Adipocyte (in vitro differentiated cells): ENCODE data around the gene TCHP.

Experiments used
- DNase-seq: peaks from one replicate; pipeline ENCODE4 v3.0.0-alpha.2; 2015; ENCODE audit warnings: low read depth
- H3K27me3 ChIP-seq: replicated peaks from 2 replicates; pipeline ENCODE4 v1.7.0; 2013; ENCODE audit warnings: mild to moderate bottlenecking, low read length, moderate library complexity; ENCODE audit not compliant: control insufficient read depth, insufficient read depth
- H3K36me3 ChIP-seq: 2 replicates; pipeline ENCODE4 v1.7.0; 2013; ENCODE audit warnings: low read length, mild to moderate bottlenecking, moderate library complexity; ENCODE audit not compliant: control insufficient read depth, insufficient read depth, severe bottlenecking
- H3K4me1 ChIP-seq: 2 replicates; pipeline ENCODE4 v1.7.0; 2013; ENCODE audit warnings: mild to moderate bottlenecking, low read length, moderate library complexity; ENCODE audit not compliant: control insufficient read depth, insufficient read depth
- H3K4me3 ChIP-seq: 2 replicates; pipeline ENCODE4 v1.7.0; 2013; ENCODE audit warnings: mild to moderate bottlenecking, low read length, moderate library complexity
- H3K9ac ChIP-seq: 2 replicates; pipeline ENCODE4 v1.7.0; 2013; ENCODE audit warnings: mild to moderate bottlenecking, low read length, moderate library complexity
- H3K9me3 ChIP-seq: 2 replicates; pipeline ENCODE4 v1.7.0; 2013; ENCODE audit warnings: mild to moderate bottlenecking, low read length, moderate library complexity; ENCODE audit not compliant: control insufficient read depth

Gene TCHP

DNA sequence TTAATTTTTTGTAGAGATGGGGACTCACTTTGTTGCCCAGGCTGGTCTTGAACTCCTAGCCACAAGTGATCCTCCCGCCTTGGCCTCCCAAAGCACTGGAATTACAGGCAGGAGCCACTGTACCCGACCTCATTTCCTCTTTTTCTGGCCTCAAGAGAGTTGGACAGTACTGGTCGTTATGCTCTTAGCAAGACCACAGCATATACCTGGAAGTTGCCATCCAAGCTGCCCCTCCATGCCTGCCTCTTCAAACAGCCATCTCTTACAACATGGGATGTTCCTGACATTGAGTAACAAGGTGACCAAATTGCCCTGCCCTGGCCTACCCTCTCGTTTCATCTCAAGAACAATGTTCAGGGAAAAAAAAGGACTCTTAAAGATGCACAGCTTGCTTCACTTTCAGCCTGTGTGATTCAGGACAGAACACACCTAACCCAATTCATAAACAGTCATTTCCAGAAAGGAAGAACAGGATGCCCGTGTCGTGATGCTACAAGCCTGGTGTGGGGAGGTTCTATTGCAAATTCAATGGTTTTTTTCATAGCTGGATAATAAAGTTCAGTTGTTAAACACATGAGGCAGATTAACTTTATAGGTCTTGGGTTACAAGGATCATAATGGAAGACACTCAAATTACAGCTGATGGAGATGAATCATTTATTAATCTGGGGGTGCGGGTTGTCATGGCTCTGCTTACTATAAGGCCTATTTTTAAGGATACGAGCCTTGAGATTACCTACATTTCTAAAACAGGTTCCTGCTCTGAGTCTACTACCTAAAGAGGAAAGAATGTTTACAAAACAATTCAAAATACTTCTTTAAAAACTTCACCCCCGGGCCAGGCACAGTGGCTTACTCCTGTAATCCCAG is 31.7 kb upstream of the TCHP start:
- H3K9me3 ChIP-seq: no peaks in the 10 kb centered on the region
- H3K27me3 ChIP-seq: no peaks in the 10 kb centered on the region
- no peaks in the 10 kb centered on the region for H3K36me3 ChIP-seq
- H3K4me1 ChIP-seq: peaks cover 18% of the 10 kb centered on the region
- H3K4me3 ChIP-seq: no peak overlapping the region
- no peak for DNase-seq
- H3K9ac ChIP-seq: no peak overlapping the region

DNA sequence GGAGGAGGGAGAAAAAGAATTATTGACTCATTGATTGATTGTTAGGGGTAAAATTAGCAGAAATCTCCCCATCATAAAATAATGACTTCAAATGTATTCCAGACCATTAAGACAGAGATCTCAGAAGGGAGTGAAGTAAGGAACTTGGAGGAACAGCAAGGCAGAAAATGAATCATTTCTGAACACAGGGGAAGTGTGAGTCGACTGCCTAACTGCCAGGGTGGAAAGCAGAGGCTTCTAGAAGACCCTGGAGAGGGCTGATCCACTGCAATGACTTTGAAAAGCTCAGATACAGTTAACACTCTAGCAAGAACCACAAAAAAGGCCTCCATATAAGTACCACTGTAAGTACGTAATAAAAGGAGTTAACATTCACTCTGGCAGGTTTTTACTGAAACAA is 29.4 kb upstream of the TCHP start:
- Histone ChIP-seq H3K9me3 (no peaks in the 10 kb centered on the region), H3K4me1 (peaks cover 16% of the 10 kb centered on the region), H3K9ac (no peak overlapping the region), H3K4me3 (no peak overlapping the region), H3K27me3 (no peaks in the 10 kb centered on the region), H3K36me3 (no peaks in the 10 kb centered on the region)
- DNase-seq: peak; percentile 40

DNA sequence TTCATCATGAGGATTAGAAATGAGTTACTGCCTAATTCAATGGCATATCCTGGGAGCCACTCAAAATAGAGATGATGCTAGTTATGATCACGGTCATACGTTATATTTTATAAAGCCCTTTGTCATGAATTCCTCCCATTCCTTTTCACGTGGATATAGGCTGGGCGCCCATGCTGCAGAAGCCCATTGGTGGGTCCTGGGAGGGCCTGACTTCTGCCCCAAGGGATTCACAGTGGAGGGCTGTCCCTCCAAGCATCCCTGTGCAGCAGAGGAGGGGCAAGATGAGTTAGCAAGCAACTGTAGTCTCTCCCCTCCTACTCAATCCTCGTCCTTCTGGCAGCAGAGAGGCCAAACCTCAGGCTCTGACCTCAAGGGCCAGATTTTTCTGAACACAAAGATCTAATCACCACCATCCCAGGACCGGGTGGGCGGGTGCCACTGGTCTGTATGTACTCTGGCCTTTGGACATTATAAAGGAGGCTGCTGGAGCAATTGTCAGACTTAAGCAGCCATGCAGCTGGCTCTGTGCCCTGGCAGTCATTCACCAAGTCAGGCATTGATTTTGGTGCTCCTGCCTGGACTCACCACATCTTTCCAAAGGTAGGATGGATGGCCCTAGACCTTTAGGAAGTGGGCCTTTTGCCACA is 28.3 kb upstream of the TCHP start:
- Histone ChIP-seq H3K27me3 (no peaks in the 10 kb centered on the region), H3K36me3 (no peaks in the 10 kb centered on the region), H3K9me3 (no peaks in the 10 kb centered on the region), H3K9ac (no peak overlapping the region), H3K4me1 (peaks cover 16% of the 10 kb centered on the region), H3K4me3 (no peak overlapping the region)
- no peak for DNase-seq

DNA sequence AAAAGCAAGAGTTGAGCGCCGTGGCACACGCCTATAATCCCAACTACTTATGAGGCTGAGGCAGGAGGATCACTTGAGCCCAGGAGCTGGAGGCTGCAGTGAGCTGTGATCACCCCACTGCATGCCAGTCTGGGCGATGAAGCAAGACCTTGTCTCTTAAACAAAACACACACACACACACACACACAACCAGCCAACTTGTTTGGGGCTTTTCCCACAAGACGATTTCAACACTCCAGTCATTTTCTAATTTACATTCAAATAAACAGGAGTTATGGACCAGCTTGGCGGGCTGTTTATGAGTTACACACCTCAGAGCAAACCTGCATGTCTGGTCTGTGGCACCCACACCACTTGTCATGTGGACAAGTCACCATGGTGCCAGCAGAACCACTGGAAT is 26.4 kb upstream of the TCHP start:
- no peaks in the 10 kb centered on the region for H3K27me3 ChIP-seq
- H3K9me3 ChIP-seq: no peaks in the 10 kb centered on the region
- no peak overlapping the region for H3K9ac ChIP-seq
- no peak overlapping the region for H3K4me3 ChIP-seq
- H3K36me3 ChIP-seq: no peaks in the 10 kb centered on the region
- peak; percentile 35 for DNase-seq
- H3K4me1 ChIP-seq: peaks cover 19% of the 10 kb centered on the region

DNA sequence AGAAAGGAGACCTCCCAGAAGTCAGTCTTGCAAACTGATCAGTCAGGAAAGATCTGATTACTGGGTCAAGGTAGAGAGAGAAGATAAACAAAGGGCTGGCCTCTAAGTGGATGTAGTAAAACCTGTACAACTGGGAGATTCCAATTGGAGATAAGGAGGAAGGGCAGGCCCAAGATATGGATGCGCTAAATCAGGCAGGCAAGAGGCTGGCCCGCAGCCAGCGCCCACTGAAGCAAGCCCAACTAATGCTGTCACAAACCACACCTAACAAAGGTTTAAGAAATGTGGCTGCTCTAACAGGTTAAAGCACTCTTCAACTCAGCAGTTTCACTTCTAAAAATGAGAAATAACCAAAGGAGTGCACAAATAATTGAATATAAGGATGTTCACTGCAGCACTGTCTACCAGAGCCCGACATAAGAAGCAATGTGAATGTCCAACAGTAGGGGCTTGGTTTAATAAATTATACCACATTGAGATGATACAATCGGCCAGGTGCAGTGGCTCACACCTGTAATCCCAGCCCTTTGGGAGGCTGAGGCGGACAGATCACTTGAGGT is 24.4 kb upstream of the TCHP start:
- no peak overlapping the region for H3K4me3 ChIP-seq

DNA sequence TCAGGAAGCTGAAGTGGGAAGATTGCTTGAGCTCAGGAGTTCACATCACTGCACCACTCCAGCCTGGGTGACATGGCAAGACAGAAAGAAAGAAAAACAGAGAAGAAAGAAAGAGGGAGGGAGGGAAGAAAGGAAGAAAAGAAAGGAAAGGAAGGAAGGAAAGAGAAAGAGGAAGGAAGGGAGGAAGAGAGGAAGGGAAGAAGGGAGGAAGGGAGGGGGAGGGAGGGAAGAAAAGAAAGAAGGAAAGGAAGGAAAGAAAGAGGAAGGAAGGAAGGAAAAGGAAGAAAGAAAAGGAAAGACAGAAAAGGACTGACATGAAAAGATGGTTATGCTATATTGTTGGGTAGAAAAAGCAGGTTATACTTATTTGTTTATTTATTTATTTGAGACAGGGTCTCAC is 23.7 kb upstream of the TCHP start:
- H3K27me3 ChIP-seq: no peaks in the 10 kb centered on the region
- DNase-seq: no peak
- no peaks in the 10 kb centered on the region for H3K36me3 ChIP-seq
- peaks cover 24% of the 10 kb centered on the region for H3K4me1 ChIP-seq
- H3K9me3 ChIP-seq: no peaks in the 10 kb centered on the region
- no peak overlapping the region for H3K9ac ChIP-seq
- no peak overlapping the region for H3K4me3 ChIP-seq

More for the DNA sequence above, 24.4 kb upstream of the TCHP start:
- Histone ChIP-seq H3K9ac (no peak overlapping the region), H3K9me3 (no peaks in the 10 kb centered on the region), H3K27me3 (no peaks in the 10 kb centered on the region), H3K36me3 (no peaks in the 10 kb centered on the region), H3K4me1 (peaks cover 23% of the 10 kb centered on the region)
- no peak for DNase-seq

DNA sequence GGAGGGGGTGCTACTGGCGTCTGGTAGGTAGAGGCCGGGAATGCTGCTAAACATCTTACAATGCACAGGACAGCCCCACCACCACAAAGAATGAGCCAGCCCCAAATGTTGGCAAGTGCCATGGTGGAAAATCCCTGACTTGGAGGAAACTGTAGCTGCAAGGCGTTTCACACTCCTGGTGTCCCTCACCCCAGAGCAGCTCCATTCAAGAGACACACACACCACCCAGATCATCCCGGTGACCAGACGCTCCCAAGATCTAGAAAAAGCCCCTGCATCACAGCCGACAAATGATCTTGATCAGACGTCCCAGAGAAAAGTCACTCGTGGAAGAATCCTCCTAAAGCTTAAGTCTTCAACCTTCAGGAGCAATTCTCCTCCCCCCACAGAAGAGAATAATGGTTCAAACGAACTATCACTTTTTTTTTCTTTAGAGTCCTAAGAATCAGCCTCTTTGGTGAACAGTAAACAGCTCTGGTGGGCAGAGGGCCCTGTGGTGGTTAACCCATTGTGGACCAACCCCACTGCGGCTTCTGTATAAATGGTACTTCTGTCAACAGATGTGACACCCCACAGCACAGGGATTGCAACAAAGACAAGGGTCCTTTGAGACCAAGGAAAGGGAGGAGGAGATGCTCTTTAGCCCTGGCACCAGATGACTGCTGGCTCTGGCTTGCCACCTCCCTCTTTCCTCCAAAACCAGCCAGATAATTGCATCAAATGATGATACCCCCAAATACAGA is 22.4 kb upstream of the TCHP start:
- peak overlapping the region; percentile 95 for H3K9ac ChIP-seq
- no peak overlapping the region for H3K4me3 ChIP-seq
- peaks cover 14% of the 10 kb centered on the region for H3K4me1 ChIP-seq
- H3K27me3 ChIP-seq: no peaks in the 10 kb centered on the region
- no peaks in the 10 kb centered on the region for H3K36me3 ChIP-seq
- DNase-seq: no peak
- no peaks in the 10 kb centered on the region for H3K9me3 ChIP-seq

DNA sequence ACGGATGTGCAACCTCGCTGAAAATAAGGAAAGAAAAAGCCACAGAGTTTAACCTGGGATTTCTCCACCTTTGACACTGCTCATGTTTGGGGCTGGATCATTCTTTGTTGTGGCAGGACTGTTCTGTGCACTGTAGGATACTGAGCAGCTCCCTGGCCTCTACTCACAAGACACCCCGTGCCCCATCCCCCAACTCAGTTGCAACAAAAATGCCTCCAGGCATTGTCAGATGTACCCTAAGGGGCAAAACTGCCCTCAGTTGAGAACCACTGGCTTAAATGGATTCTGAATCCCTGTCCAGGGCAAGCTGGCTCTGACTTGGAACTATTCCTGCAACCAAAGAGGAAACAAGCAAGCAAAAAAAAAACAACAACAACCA is 21.8 kb upstream of the TCHP start:
- H3K4me3 ChIP-seq: no peak overlapping the region
- no peaks in the 10 kb centered on the region for H3K36me3 ChIP-seq

DNA sequence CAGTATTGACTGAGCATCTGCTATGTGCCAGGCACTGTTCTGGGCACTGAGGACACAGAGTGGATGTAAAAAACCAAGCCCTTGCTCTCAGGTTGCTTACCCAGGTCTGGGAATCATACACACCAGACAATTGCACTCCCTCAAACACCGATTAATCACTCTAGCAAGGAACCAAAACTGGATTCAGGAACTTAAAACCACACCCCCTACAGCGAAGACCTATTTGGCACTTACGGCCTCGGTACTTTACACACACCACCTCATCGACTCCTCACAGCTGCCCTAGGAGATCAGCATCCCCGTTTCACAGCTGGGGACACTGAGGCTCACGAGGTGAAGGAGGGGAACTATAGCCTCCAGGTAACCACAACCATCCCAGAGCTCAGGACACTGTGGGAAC is 21.3 kb upstream of the TCHP start:
- Histone ChIP-seq H3K9ac (peak overlapping the region; percentile 95), H3K27me3 (no peaks in the 10 kb centered on the region), H3K4me3 (peak overlapping the region; percentile 97), H3K9me3 (no peaks in the 10 kb centered on the region), H3K36me3 (no peaks in the 10 kb centered on the region), H3K4me1 (peaks cover 14% of the 10 kb centered on the region)
- DNase-seq: no peak

More for the DNA sequence above, 21.8 kb upstream of the TCHP start:
- Histone ChIP-seq H3K27me3 (no peaks in the 10 kb centered on the region), H3K9me3 (no peaks in the 10 kb centered on the region), H3K9ac (peak overlapping the region; percentile 95), H3K4me1 (peaks cover 14% of the 10 kb centered on the region)
- no peak for DNase-seq

DNA sequence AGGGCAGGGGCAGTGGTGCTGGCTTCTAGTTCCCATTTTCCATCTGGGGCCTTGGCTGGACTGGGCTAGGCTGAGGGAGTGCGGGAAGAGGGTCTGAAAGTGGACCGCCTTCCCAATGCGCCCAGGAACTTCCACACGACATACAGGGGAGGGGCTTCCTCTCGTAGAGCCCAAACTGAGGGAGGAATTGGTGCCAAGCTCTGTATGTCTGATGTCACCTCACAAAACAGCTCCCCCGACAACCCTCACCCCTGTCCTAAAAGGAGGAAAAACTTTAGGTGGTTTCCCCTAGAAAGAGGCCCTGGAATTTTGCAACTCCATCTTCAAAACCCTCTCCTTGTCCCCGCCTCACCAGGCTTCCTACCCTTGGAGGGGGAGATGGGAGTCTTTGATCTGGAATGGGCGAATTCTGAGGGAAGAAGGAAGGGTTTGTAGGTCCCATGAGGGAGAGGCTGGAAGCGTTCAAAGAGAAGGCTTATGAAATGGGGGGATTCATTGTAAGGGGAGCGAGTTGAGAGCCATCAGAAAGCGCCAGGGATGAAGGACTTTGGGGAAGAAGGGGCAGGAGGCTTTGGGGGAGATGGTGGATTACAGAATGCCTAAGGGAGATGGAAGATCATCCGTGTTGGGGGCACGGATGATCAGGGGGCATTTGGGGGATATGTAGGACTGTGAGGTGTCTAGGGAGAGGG is 20.6 kb upstream of the TCHP start:
- DNase-seq: peak; percentile 78
- H3K9me3 ChIP-seq: no peaks in the 10 kb centered on the region
- H3K9ac ChIP-seq: peak overlapping the region; percentile 95
- peaks cover 14% of the 10 kb centered on the region for H3K4me1 ChIP-seq
- no peaks in the 10 kb centered on the region for H3K36me3 ChIP-seq
- H3K4me3 ChIP-seq: peak overlapping the region; percentile 97
- no peaks in the 10 kb centered on the region for H3K27me3 ChIP-seq
